ENCODE results near the gene ADGRL4. TPM values are rescaled to one million over a fixed set of nuclear protein-coding genes. Genes with fewer than 3 reads are reported as not detected.

ADGRL4 gene
- total RNA-seq (ENCODE audit: low replicate concordance): 0.07 and 0.31 TPM in 2 replicates

GRCh38 chr1:79006564-79006963 is at the start of gene ADGRL4:
Gene ADGRL4 (minus strand): TSS chr1:79006730. CDS start chr1:79006654, 76 bp downstream.
- H3K79me2 ChIP-seq (ENCODE audit: low read depth): no peaks in the 10 kb centered on the region
- no peaks in the 10 kb centered on the region for H4K20me1 ChIP-seq (ENCODE audit: low read depth)
- H3K27ac ChIP-seq: no peak within 1 kb of the TSS
- H3K9ac ChIP-seq: peak within 1 kb of the TSS; percentile 21
- Mint-ChIP-seq H3K4me1 (peaks cover 8% of the 10 kb centered on the region), H3K27ac (no peak within 1 kb of the TSS), H3K36me3 (no peaks in the 10 kb centered on the region), H3K27me3 (ENCODE audit: insufficient read depth, low read depth) (peaks cover 4% of the 10 kb centered on the region), H3K9me3 (no peaks in the 10 kb centered on the region), H3K4me3 (peak within 1 kb of the TSS; percentile 84)
- H3K4me1 ChIP-seq: peaks cover 4% of the 10 kb centered on the region
- no peaks in the 10 kb centered on the region for H3F3A ChIP-seq (ENCODE audit: low read depth)
- H3K36me3 ChIP-seq: no peaks in the 10 kb centered on the region
- no peaks in the 10 kb centered on the region for H3K9me3 ChIP-seq (ENCODE audit: low read depth)
- peak; percentile 68 for DNase-seq (ENCODE audit: low spot score)
- peak within 1 kb of the TSS; percentile 83 for H3K4me2 ChIP-seq
- peak within 1 kb of the TSS; percentile 87 for H2AFZ ChIP-seq (replicated peaks)
- peaks cover 17% of the 10 kb centered on the region for H3K27me3 ChIP-seq
- peak within 1 kb of the TSS; percentile 54 for H3K4me3 ChIP-seq
- TF ChIP-seq CTCF (IDR thresholded peaks at IDR 0.05) (no peak), EZH2 (IDR thresholded peaks at IDR 0.05) (no peak), EZH2phosphoT487 (IDR thresholded peaks at IDR 0.05) (no peak)

GRCh38 chr1:79055856-79056255 is 49.3 kb upstream of the ADGRL4 start:
- Histone ChIP-seq H3K9me3 (ENCODE audit: low read depth) (no peaks in the 10 kb centered on the region), H4K20me1 (ENCODE audit: low read depth) (no peaks in the 10 kb centered on the region), H3K9ac (no peak overlapping the region), H3K4me1 (no peaks in the 10 kb centered on the region), H3K4me2 (no peak overlapping the region), H3K27me3 (no peaks in the 10 kb centered on the region), H3F3A (ENCODE audit: low read depth) (no peaks in the 10 kb centered on the region), H3K79me2 (ENCODE audit: low read depth) (no peaks in the 10 kb centered on the region), H3K36me3 (no peaks in the 10 kb centered on the region), H3K27ac (no peak overlapping the region), H3K4me3 (no peak overlapping the region), H2AFZ (replicated peaks) (no peak overlapping the region)
- no peak overlapping the region for H3K4me3 Mint-ChIP-seq
- TF ChIP-seq EZH2phosphoT487 (IDR thresholded peaks at IDR 0.05) (no peak), CTCF (IDR thresholded peaks at IDR 0.05) (no peak), EZH2 (IDR thresholded peaks at IDR 0.05) (no peak)
- no peaks in the 10 kb centered on the region for H3K36me3 Mint-ChIP-seq
- no peak overlapping the region for H3K27ac Mint-ChIP-seq
- peaks cover 16% of the 10 kb centered on the region for H3K9me3 Mint-ChIP-seq
- no peaks in the 10 kb centered on the region for H3K27me3 Mint-ChIP-seq (ENCODE audit: insufficient read depth, low read depth)
- H3K4me1 Mint-ChIP-seq: no peaks in the 10 kb centered on the region
- DNase-seq (ENCODE audit: low spot score): no peak

GRCh38 chr1:79052829-79053449 is 46.4 kb upstream of the ADGRL4 start:
- Mint-ChIP-seq H3K4me3 (no peak overlapping the region), H3K27me3 (ENCODE audit: insufficient read depth, low read depth) (no peaks in the 10 kb centered on the region), H3K36me3 (no peaks in the 10 kb centered on the region), H3K27ac (no peak overlapping the region), H3K4me1 (no peaks in the 10 kb centered on the region), H3K9me3 (peaks cover 10% of the 10 kb centered on the region)
- H3K9me3 ChIP-seq (ENCODE audit: low read depth): no peaks in the 10 kb centered on the region
- H3K4me1 ChIP-seq: no peaks in the 10 kb centered on the region
- no peak overlapping the region for H3K4me2 ChIP-seq
- no peak for DNase-seq (ENCODE audit: low spot score)
- no peaks in the 10 kb centered on the region for H3K27me3 ChIP-seq
- H3F3A ChIP-seq (ENCODE audit: low read depth): no peaks in the 10 kb centered on the region
- H3K79me2 ChIP-seq (ENCODE audit: low read depth): no peaks in the 10 kb centered on the region
- no peak overlapping the region for H2AFZ ChIP-seq (replicated peaks)
- no peak overlapping the region for H3K9ac ChIP-seq
- no peak overlapping the region for H3K27ac ChIP-seq
- H4K20me1 ChIP-seq (ENCODE audit: low read depth): no peaks in the 10 kb centered on the region
- TF ChIP-seq EZH2phosphoT487 (IDR thresholded peaks at IDR 0.05) (no peak), CTCF (IDR thresholded peaks at IDR 0.05) (no peak), EZH2 (IDR thresholded peaks at IDR 0.05) (no peak)
- H3K4me3 ChIP-seq: no peak overlapping the region
- H3K36me3 ChIP-seq: no peaks in the 10 kb centered on the region

Measured in neural progenitor cell (in vitro differentiated cells).